ENCODE measurements around the gene OR2Y1. TPM values are rescaled to one million over a fixed set of nuclear protein-coding genes. Genes with fewer than 3 reads are reported as not detected.

Gene OR2Y1
- total and polyA plus RNA-seq, 2 experiments from 2014 or later = not detected

GRCh38 chr5:180784497-180785097, 44.7 kb upstream of the OR2Y1 start:
- peaks cover 17% of the 10 kb centered on the region for H3K9me3 Mint-ChIP-seq
- no peak overlapping the region for H3K4me2 ChIP-seq
- H3K4me1 Mint-ChIP-seq = peaks cover 45% of the 10 kb centered on the region
- H3K27ac Mint-ChIP-seq = no peak overlapping the region
- peaks cover 10% of the 10 kb centered on the region for H3K27me3 Mint-ChIP-seq (ENCODE audit: insufficient read depth, low read depth, poor library complexity)
- peaks cover 10% of the 10 kb centered on the region for H3K36me3 Mint-ChIP-seq (ENCODE audit: low read depth)
- peaks cover 29% of the 10 kb centered on the region for H3K4me1 ChIP-seq (ENCODE audit: insufficient read depth)
- peaks cover 11% of the 10 kb centered on the region; the same call in 1 of the 2 replicates for H3F3A ChIP-seq (replicated peaks; ENCODE audit: low read depth)
- ATAC-seq (peak; percentile 37), DNase-seq (ENCODE audit: low spot score) (peak; percentile 84)
- H3K27ac ChIP-seq (ENCODE audit: low read depth) = no peak overlapping the region
- 0 out of 2 replicates have a peak, but pooled peaks cover 4% of the 10 kb centered on the region for H3K79me2 ChIP-seq (replicated peaks; ENCODE audit: insufficient read depth)
- no peaks in the 10 kb centered on the region for H4K20me1 ChIP-seq (replicated peaks; ENCODE audit: insufficient read depth)
- H3K9me2 ChIP-seq (ENCODE audit: insufficient read depth) = no peaks in the 10 kb centered on the region
- no peaks in the 10 kb centered on the region for H3K27me3 ChIP-seq (ENCODE audit: insufficient read depth)
- peak overlapping the region; percentile 5; the same call in 1 of the 2 replicates for H2AFZ ChIP-seq
- no peak overlapping the region for H3K4me3 ChIP-seq
- no peaks in the 10 kb centered on the region for H3K36me3 ChIP-seq (ENCODE audit: insufficient read depth)
- H3K4me3 Mint-ChIP-seq = no peak overlapping the region; the same call in 2 of the 3 replicates
- peak; percentile 74 to 88 for TF ChIP-seq CTCF (conservative IDR thresholded peaks at IDR 0.05; ENCODE audit: low read depth in 2 of 2)
- TF ChIP-seq ZNF331 (CRISPR knock-in tag; IDR thresholded peaks at IDR 0.05; ENCODE audit: low read depth) = no peak

- Histone ChIP-seq H3K9me2 (ENCODE audit: insufficient read depth) (no peaks in the 10 kb centered on the region; the same call in 1 of the 2 replicates), H3K27me3 (ENCODE audit: insufficient read depth) (no peaks in the 10 kb centered on the region), H4K20me1 (replicated peaks; ENCODE audit: insufficient read depth) (no peaks in the 10 kb centered on the region), H3K79me2 (replicated peaks; ENCODE audit: insufficient read depth) (no peaks in the 10 kb centered on the region), H3K27ac (ENCODE audit: low read depth) (no peak overlapping the region), H3K4me2 (no peak overlapping the region), H2AFZ (peak overlapping the region; percentile 5; the same call in 1 of the 2 replicates), H3K4me1 (ENCODE audit: insufficient read depth) (peaks cover 29% of the 10 kb centered on the region), H3F3A (replicated peaks; ENCODE audit: low read depth) (peaks cover 11% of the 10 kb centered on the region; the same call in 1 of the 2 replicates), H3K36me3 (ENCODE audit: insufficient read depth) (no peaks in the 10 kb centered on the region), H3K4me3 (no peak overlapping the region)
- Mint-ChIP-seq H3K27me3 (ENCODE audit: insufficient read depth, low read depth, poor library complexity) (peaks cover 7% of the 10 kb centered on the region), H3K4me3 (no peak overlapping the region; the same call in 2 of the 3 replicates), H3K36me3 (ENCODE audit: low read depth) (peaks cover 3% of the 10 kb centered on the region; the same call in 2 of the 3 replicates), H3K4me1 (peaks cover 45% of the 10 kb centered on the region), H3K9me3 (peaks cover 17% of the 10 kb centered on the region), H3K27ac (no peak overlapping the region)
- ATAC-seq (no peak), DNase-seq (ENCODE audit: low spot score) (no peak)
- TF ChIP-seq POLR2AphosphoS5 (IDR thresholded peaks at IDR 0.05; ENCODE audit: low read depth) (no peak), ETS1 (IDR thresholded peaks at IDR 0.05) (no peak), EZH2 (IDR thresholded peaks at IDR 0.05; ENCODE audit: low read depth, unreplicated experiment) (no peak), ZNF114 (CRISPR knock-in tag; IDR thresholded peaks at IDR 0.05) (no peak), CREB1 (CRISPR knock-in tag; IDR thresholded peaks at IDR 0.05; ENCODE audit: low read depth) (no peak), EZH2phosphoT487 (IDR thresholded peaks at IDR 0.05; ENCODE audit: unreplicated experiment) (no peak), STAT1 (IDR thresholded peaks at IDR 0.05; ENCODE audit: unreplicated experiment) (no peak), REST (IDR thresholded peaks at IDR 0.05; ENCODE audit: unreplicated experiment) (no peak), ZNF331 (CRISPR knock-in tag; IDR thresholded peaks at IDR 0.05; ENCODE audit: low read depth) (no peak)
Measured at GRCh38 chr5:180783340-180784052, 43.6 kb upstream of the OR2Y1 start.
